Uterus (tissue), 2 donors: Measurements from ENCODE around the gene SLC44A1.

Source experiments
- POLR2A ChIP-seq, 2 donors: fragments of 450-650 bp; IDR thresholded peaks; one replicate each; pipeline ENCODE4 v1.6.1; 2016; ENCODE audit warnings: antibody characterized with exemption in 2 of 2, mild to moderate bottlenecking in 1 of 2, moderate library complexity in 1 of 2
- TF ChIP-seq, protein P1 (sequence below), 4 experiments: fragments of 200-600 bp in 2 of 4; fragments of 450-650 bp in 2 of 4; sonication (generic) in 2 of 4; IDR thresholded peaks; one replicate each; pipeline ENCODE4 v1.5.1; 2016 to 2019; ENCODE audit warnings: antibody characterized with exemption in 4 of 4, mild to moderate bottlenecking in 2 of 4, moderate library complexity in 1 of 4

DNA sequence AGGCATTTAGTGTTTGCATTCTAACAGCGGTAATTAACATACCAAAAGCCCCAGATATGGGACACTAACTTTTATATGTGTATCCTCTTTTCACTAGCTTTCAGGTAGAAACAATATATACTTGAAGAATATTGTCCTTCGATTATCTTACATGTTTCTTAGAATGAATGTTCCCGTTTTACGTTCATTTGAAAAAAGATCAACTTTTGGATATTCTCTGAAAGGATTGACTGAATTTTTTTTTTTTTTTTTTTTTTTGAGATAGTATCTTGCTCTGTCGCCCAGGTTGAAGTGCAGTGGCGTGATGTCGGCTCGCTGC lies 171.2 kb downstream of the SLC44A1 start:
- TF ChIP-seq POLR2A (IDR thresholded peaks at IDR 0.05) = no peak
- TF ChIP-seq, protein P1, sequence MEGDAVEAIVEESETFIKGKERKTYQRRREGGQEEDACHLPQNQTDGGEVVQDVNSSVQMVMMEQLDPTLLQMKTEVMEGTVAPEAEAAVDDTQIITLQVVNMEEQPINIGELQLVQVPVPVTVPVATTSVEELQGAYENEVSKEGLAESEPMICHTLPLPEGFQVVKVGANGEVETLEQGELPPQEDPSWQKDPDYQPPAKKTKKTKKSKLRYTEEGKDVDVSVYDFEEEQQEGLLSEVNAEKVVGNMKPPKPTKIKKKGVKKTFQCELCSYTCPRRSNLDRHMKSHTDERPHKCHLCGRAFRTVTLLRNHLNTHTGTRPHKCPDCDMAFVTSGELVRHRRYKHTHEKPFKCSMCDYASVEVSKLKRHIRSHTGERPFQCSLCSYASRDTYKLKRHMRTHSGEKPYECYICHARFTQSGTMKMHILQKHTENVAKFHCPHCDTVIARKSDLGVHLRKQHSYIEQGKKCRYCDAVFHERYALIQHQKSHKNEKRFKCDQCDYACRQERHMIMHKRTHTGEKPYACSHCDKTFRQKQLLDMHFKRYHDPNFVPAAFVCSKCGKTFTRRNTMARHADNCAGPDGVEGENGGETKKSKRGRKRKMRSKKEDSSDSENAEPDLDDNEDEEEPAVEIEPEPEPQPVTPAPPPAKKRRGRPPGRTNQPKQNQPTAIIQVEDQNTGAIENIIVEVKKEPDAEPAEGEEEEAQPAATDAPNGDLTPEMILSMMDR (IDR thresholded peaks at IDR 0.05) = no peak
